Fibroblast of villous mesenchyme (primary cell): ENCODE measurements around the gene ATRNL1. TPM values are rescaled to one million over a fixed set of nuclear protein-coding genes. Genes with fewer than 3 reads are reported as not detected.

ENCODE experiments used
- DNase-seq: peaks from one replicate; pipeline ENCODE4 v3.0.0-alpha.2; 2010; ENCODE audit warnings: low read depth
- H3K4me3 ChIP-seq: 2 replicates; pipeline ENCODE4 v1.5.1; 2011; ENCODE audit warnings: low read depth, mild to moderate bottlenecking, low read length
- CTCF ChIP-seq: IDR thresholded peaks from 2 replicates; pipeline ENCODE4 v1.5.1; 2012; ENCODE audit warnings: low read depth, mild to moderate bottlenecking, low read length; ENCODE audit not compliant: insufficient read depth
- total RNA-seq: library from RNA; depleted of rRNA; stranded (reverse); fragments of >200 nt; gene quantifications from 2 replicates; pipeline ENCODE4 v1.2.3, GENCODE V29; 2012

Gene ATRNL1
- total RNA-seq, 1 donor = 13.0 TPM

GRCh38 chr10:115660391-115660790, 567.2 kb downstream of the ATRNL1 start:
- no peak overlapping the region for H3K4me3 ChIP-seq
- no peak for DNase-seq
- no peak for TF ChIP-seq CTCF

- no peak for DNase-seq
- TF ChIP-seq CTCF = no peak
Measured at GRCh38 chr10:115662422-115662821, 569.3 kb downstream of the ATRNL1 start.

DNA sequence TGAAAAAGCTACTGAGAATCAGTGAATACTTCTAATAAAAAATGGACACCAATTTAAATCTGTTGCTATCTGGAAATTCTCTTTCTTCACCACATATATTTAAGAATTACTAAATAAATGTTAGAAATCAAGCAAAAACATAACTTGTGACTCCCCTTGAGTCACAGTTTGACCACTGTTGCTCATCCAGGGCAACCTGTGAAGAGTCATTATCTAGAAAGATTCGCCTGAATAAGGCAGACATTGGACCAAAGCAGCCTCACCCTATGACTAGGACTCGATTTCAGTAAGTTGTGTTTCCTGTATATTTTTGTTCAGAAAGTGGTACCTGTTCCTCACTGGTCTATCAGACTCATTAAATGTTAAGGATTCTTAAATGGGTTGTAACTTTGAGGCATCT, 572.4 kb downstream of the ATRNL1 start:
- no peak for TF ChIP-seq CTCF

More at GRCh38 chr10:115662422-115662821, 569.3 kb downstream of the ATRNL1 start:
- no peak overlapping the region for H3K4me3 ChIP-seq

DNA sequence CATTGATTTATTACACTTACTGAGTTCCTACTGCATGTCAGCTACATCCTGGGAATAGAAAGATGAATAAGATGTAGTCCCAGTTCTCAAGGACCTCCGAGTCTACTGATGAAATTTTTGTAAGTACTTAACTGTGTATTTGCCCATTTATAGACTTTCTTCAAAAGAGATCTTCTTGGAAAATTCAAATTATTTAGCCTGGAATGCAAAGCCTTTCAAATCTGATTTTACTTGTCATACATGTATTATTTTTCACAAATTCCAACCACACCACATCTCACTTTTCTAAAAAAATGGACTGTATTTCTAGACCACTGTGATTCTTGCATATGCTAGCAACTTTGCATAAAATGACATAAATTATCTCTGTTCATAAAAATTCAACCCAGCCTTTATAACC, 581.3 kb downstream of the ATRNL1 start:
- no peak for TF ChIP-seq CTCF
- DNase-seq = no peak
- H3K4me3 ChIP-seq = no peak overlapping the region

More for the DNA sequence above, 572.4 kb downstream of the ATRNL1 start:
- no peak for DNase-seq
- H3K4me3 ChIP-seq = no peak overlapping the region

- DNase-seq = no peak
- no peak overlapping the region for H3K4me3 ChIP-seq
- TF ChIP-seq CTCF = no peak
Measured at GRCh38 chr10:115696747-115697146, 603.6 kb downstream of the ATRNL1 start.

DNA sequence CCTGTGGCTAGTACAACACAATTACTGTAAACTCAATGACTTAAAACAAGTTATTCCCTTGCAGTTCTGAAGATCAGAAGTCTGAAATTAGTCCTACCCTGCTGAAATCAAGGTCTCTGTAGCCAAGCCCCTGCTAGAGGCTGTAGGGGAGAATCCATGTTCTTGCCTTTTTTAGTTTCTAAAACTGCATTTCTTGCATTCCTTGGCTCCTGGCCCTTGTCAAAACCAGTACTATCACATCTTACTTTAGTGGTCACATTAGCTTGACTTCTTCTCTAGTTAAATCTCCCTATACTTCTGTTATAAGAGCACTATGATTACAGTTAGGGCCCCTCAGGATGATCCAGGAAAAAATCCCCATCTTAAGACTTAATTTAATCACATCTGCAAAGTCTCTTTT, 612.9 kb downstream of the ATRNL1 start:
- no peak for DNase-seq
- H3K4me3 ChIP-seq = no peak overlapping the region
- TF ChIP-seq CTCF = no peak

DNA sequence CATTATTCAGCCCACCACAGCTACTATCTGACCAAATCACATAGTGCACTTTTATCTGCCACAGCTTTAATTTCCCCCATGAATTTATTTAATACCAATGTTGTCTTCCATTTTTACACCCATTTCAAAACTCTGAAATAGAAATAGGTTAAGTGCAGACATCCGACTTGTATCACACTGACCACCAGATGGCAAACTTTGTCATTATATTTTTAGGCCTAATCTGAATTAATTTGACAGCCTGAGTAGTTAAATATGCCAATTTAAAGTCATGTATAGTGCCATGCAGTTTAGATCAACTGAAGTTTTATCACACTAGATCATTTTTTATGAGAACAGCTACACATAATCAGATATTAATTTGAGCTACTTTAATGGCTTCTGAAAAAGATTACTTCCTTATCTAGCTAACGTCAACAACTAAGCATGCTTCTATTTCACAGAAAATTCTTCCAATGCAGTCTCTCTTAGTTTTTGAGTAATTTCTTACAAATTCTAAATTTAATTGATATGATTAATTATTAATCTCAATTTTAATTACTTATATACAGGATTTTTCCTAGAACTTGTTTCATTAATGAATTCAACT, 613.4 kb downstream of the ATRNL1 start:
- H3K4me3 ChIP-seq = no peak overlapping the region
- peak; percentile 34 for DNase-seq
- peak; percentile 50 for TF ChIP-seq CTCF
